Measurements from ENCODE around the gene OTUB1.

The OTUB1 gene

GRCh38 chr11:64008914-64009633 is 22.8 kb downstream of the OTUB1 start:
- Histone ChIP-seq H2BK15ac (ENCODE audit: low read depth, poor library complexity, severe bottlenecking) (no peak overlapping the region), H3K14ac (ENCODE audit: low read length in 2 of 2) (no peak overlapping the region), H3K9ac (ENCODE audit: low read length) (no peak overlapping the region), H3K79me1 (replicated peaks; ENCODE audit: low read length, poor library complexity, severe bottlenecking) (no peaks in the 10 kb centered on the region), H2BK5ac (ENCODE audit: low read depth, low read length, poor library complexity, severe bottlenecking) (no peak overlapping the region), H3K36me3 (ENCODE audit: control insufficient read depth in 1 of 2, insufficient read depth in 2 of 2, low read depth in 1 of 2, low read length in 2 of 2) (no peaks in the 10 kb centered on the region), H4K91ac (ENCODE audit: low read length) (no peak overlapping the region), H2AK5ac (ENCODE audit: low read length, severe bottlenecking) (no peak overlapping the region), H3K18ac (ENCODE audit: low read depth in 1 of 2, low read length in 2 of 2) (no peak overlapping the region), H2AFZ (ENCODE audit: low read depth, low read length) (no peak overlapping the region), H3K27me3 (ENCODE audit: control insufficient read depth in 1 of 2, insufficient read depth in 1 of 2, low read length in 2 of 2) (peaks cover 0 to 5% of the 10 kb centered on the region in 2 experiments), H4K8ac (ENCODE audit: low read length) (no peak overlapping the region), H3K23ac (ENCODE audit: low read length in 2 of 2) (no peak overlapping the region), H3K4me1 (ENCODE audit: control insufficient read depth, insufficient read depth, low read depth, low read length) (peaks cover 29% of the 10 kb centered on the region), H3K27ac (ENCODE audit: low read length, poor library complexity, severe bottlenecking) (no peak overlapping the region), H3K9me3 (ENCODE audit: control insufficient read depth, low read length) (no peaks in the 10 kb centered on the region), H3K4me2 (ENCODE audit: low read length, poor library complexity, severe bottlenecking) (no peak overlapping the region), H2BK12ac (ENCODE audit: low read length in 2 of 2) (no peak overlapping the region), H3K4ac (ENCODE audit: low read depth in 1 of 2, low read length in 2 of 2) (no peak overlapping the region), H2BK120ac (ENCODE audit: low read depth, low read length) (no peak overlapping the region), H3K4me3 (ENCODE audit: insufficient read depth in 1 of 2, low read depth in 1 of 2, low read length in 2 of 2) (no peak overlapping the region)
- DNase-seq = no peak
- WGBS = 69% methylated on average over 15 of the region's 18 CpGs

GRCh38 chr11:64009710-64010109 is 23.5 kb downstream of the OTUB1 start:
- Histone ChIP-seq H3K23ac (ENCODE audit: low read length in 2 of 2) (no peak overlapping the region), H3K4me2 (ENCODE audit: low read length, poor library complexity, severe bottlenecking) (no peak overlapping the region), H2BK15ac (ENCODE audit: low read depth, poor library complexity, severe bottlenecking) (no peak overlapping the region), H3K27ac (ENCODE audit: low read length, poor library complexity, severe bottlenecking) (no peak overlapping the region), H4K8ac (ENCODE audit: low read length) (no peak overlapping the region), H3K9me3 (ENCODE audit: control insufficient read depth, low read length) (no peaks in the 10 kb centered on the region), H3K4ac (ENCODE audit: low read depth in 1 of 2, low read length in 2 of 2) (no peak overlapping the region), H2BK12ac (ENCODE audit: low read length in 2 of 2) (no peak overlapping the region), H3K4me1 (ENCODE audit: control insufficient read depth, insufficient read depth, low read depth, low read length) (peaks cover 24% of the 10 kb centered on the region), H3K4me3 (ENCODE audit: insufficient read depth in 1 of 2, low read depth in 1 of 2, low read length in 2 of 2) (no peak overlapping the region), H2BK120ac (ENCODE audit: low read depth, low read length) (no peak overlapping the region), H3K14ac (ENCODE audit: low read length in 2 of 2) (no peak overlapping the region), H3K36me3 (ENCODE audit: control insufficient read depth in 1 of 2, insufficient read depth in 2 of 2, low read depth in 1 of 2, low read length in 2 of 2) (no peaks in the 10 kb centered on the region), H3K27me3 (ENCODE audit: control insufficient read depth in 1 of 2, insufficient read depth in 1 of 2, low read length in 2 of 2) (peaks cover 0 to 5% of the 10 kb centered on the region in 2 experiments), H4K91ac (ENCODE audit: low read length) (no peak overlapping the region), H3K18ac (ENCODE audit: low read depth in 1 of 2, low read length in 2 of 2) (no peak overlapping the region), H2BK5ac (ENCODE audit: low read depth, low read length, poor library complexity, severe bottlenecking) (no peak overlapping the region), H2AK5ac (ENCODE audit: low read length, severe bottlenecking) (no peak overlapping the region), H2AFZ (ENCODE audit: low read depth, low read length) (no peak overlapping the region), H3K9ac (ENCODE audit: low read length) (no peak overlapping the region), H3K79me1 (replicated peaks; ENCODE audit: low read length, poor library complexity, severe bottlenecking) (no peaks in the 10 kb centered on the region)
- no peak for DNase-seq
- 96% methylated on average over 8 of the region's 8 CpGs for WGBS

DNA sequence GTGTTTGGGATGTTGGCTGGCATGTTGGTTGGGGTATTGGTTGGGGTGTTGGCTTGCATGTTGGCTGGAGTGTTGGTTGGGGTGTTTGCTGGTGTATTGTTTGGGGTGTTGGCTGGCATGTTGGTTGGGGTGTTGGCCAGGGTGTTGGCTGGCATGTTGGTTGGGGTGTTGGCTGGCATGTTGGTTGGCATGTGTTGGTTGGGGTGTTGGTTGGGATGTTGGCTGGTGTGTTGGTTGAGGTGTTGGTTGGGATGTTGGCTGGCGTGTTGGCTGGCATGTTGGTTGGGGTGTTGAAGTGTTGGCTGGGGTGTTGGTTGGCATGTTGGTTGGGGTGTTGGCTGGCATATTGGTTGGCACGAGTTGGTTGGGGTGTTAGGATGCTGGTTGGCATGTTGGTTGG is 24.5 kb downstream of the OTUB1 start:
- WGBS = 83% methylated on average over 2 of the region's 2 CpGs

DNA sequence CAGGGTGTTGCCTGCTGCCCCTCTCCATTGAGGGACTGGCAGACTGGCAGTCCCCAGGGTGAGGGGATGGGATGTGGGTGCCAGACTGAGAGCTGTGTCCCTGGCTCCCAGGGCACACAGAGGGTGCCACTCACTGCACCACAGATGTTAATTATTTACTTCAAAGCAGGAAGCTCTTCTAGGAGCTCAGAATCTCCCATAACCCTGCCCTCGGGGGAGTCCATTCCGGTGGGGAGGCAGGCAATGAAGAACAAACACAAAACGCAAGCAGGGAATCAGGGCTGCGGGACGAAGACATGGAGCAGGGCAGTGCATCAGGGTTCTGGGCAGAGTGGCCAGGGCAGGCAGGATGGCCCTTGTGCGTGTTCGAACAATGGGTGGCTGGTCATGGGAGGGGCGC is 25.1 kb downstream of the OTUB1 start:
- no peak overlapping the region for H2AFZ ChIP-seq (ENCODE audit: low read depth, low read length)
- H3K4ac ChIP-seq (ENCODE audit: low read depth in 1 of 2, low read length in 2 of 2) = no peak overlapping the region
- H2AK5ac ChIP-seq (ENCODE audit: low read length, severe bottlenecking) = no peak overlapping the region
- peaks cover 0 to 13% of the 10 kb centered on the region in 2 experiments for H3K27me3 ChIP-seq (ENCODE audit: control insufficient read depth in 1 of 2, insufficient read depth in 1 of 2, low read length in 2 of 2)
- no peaks in the 10 kb centered on the region for H3K36me3 ChIP-seq (ENCODE audit: control insufficient read depth in 1 of 2, insufficient read depth in 2 of 2, low read depth in 1 of 2, low read length in 2 of 2)
- no peak overlapping the region for H4K91ac ChIP-seq (ENCODE audit: low read length)
- WGBS = 94% methylated on average over 8 of the region's 8 CpGs
- H2BK5ac ChIP-seq (ENCODE audit: low read depth, low read length, poor library complexity, severe bottlenecking) = no peak overlapping the region
- H3K27ac ChIP-seq (ENCODE audit: low read length, poor library complexity, severe bottlenecking) = no peak overlapping the region
- no peak overlapping the region for H3K9ac ChIP-seq (ENCODE audit: low read length)
- peaks cover 24% of the 10 kb centered on the region for H3K4me1 ChIP-seq (ENCODE audit: control insufficient read depth, insufficient read depth, low read depth, low read length)
- no peak overlapping the region for H4K8ac ChIP-seq (ENCODE audit: low read length)
- H3K79me1 ChIP-seq (replicated peaks; ENCODE audit: low read length, poor library complexity, severe bottlenecking) = no peaks in the 10 kb centered on the region
- H2BK120ac ChIP-seq (ENCODE audit: low read depth, low read length) = no peak overlapping the region
- H3K4me3 ChIP-seq (ENCODE audit: insufficient read depth in 1 of 2, low read depth in 1 of 2, low read length in 2 of 2) = no peak overlapping the region
- no peak overlapping the region for H2BK15ac ChIP-seq (ENCODE audit: low read depth, poor library complexity, severe bottlenecking)
- no peak overlapping the region for H2BK12ac ChIP-seq (ENCODE audit: low read length in 2 of 2)
- H3K9me3 ChIP-seq (ENCODE audit: control insufficient read depth, low read length) = no peaks in the 10 kb centered on the region
- no peak for DNase-seq
- H3K4me2 ChIP-seq (ENCODE audit: low read length, poor library complexity, severe bottlenecking) = no peak overlapping the region
- H3K14ac ChIP-seq (ENCODE audit: low read length in 2 of 2) = no peak overlapping the region
- H3K23ac ChIP-seq (ENCODE audit: low read length in 2 of 2) = no peak overlapping the region
- no peak overlapping the region for H3K18ac ChIP-seq (ENCODE audit: low read depth in 1 of 2, low read length in 2 of 2)

More for the DNA sequence above, 24.5 kb downstream of the OTUB1 start:
- Histone ChIP-seq H3K14ac (ENCODE audit: low read length in 2 of 2) (no peak overlapping the region), H3K27ac (ENCODE audit: low read length, poor library complexity, severe bottlenecking) (no peak overlapping the region), H3K4me2 (ENCODE audit: low read length, poor library complexity, severe bottlenecking) (no peak overlapping the region), H3K27me3 (ENCODE audit: control insufficient read depth in 1 of 2, insufficient read depth in 1 of 2, low read length in 2 of 2) (peaks cover 0 to 8% of the 10 kb centered on the region in 2 experiments), H3K4ac (ENCODE audit: low read depth in 1 of 2, low read length in 2 of 2) (no peak overlapping the region), H3K4me3 (ENCODE audit: insufficient read depth in 1 of 2, low read depth in 1 of 2, low read length in 2 of 2) (no peak overlapping the region), H2BK12ac (ENCODE audit: low read length in 2 of 2) (no peak overlapping the region), H3K9me3 (ENCODE audit: control insufficient read depth, low read length) (no peaks in the 10 kb centered on the region), H3K4me1 (ENCODE audit: control insufficient read depth, insufficient read depth, low read depth, low read length) (peaks cover 24% of the 10 kb centered on the region), H2BK120ac (ENCODE audit: low read depth, low read length) (no peak overlapping the region), H4K8ac (ENCODE audit: low read length) (no peak overlapping the region), H3K79me1 (replicated peaks; ENCODE audit: low read length, poor library complexity, severe bottlenecking) (no peaks in the 10 kb centered on the region), H3K9ac (ENCODE audit: low read length) (no peak overlapping the region), H2BK15ac (ENCODE audit: low read depth, poor library complexity, severe bottlenecking) (no peak overlapping the region), H2BK5ac (ENCODE audit: low read depth, low read length, poor library complexity, severe bottlenecking) (no peak overlapping the region), H3K36me3 (ENCODE audit: control insufficient read depth in 1 of 2, insufficient read depth in 2 of 2, low read depth in 1 of 2, low read length in 2 of 2) (no peaks in the 10 kb centered on the region), H2AFZ (ENCODE audit: low read depth, low read length) (no peak overlapping the region), H3K23ac (ENCODE audit: low read length in 2 of 2) (no peak overlapping the region), H4K91ac (ENCODE audit: low read length) (no peak overlapping the region), H3K18ac (ENCODE audit: low read depth in 1 of 2, low read length in 2 of 2) (no peak overlapping the region), H2AK5ac (ENCODE audit: low read length, severe bottlenecking) (no peak overlapping the region)
- no peak for DNase-seq

All from mesenchymal stem cell (in vitro differentiated cells and primary cell).